Mesenchymal stem cell (in vitro differentiated cells and primary cell): ENCODE data around the gene GTF2A2.
A peak's percentile ranks its signal among the peaks of the same experiment; 100 is the strongest.

ENCODE experiments used
- DNase-seq: peaks from one replicate; pipeline ENCODE4 v3.0.0-alpha.2; 2013
- H2AFZ ChIP-seq: one replicate; pipeline ENCODE4 v1.6.1; 2013; ENCODE audit warnings: low read depth, mild to moderate bottlenecking, control low read depth, inconsistent platforms, low read length, moderate library complexity
- H2AK5ac ChIP-seq: 2 replicates; pipeline ENCODE4 v1.6.1; 2013; ENCODE audit warnings: low read length, moderate library complexity, mild to moderate bottlenecking, inconsistent platforms; ENCODE audit not compliant: severe bottlenecking
- H2BK120ac ChIP-seq: one replicate; pipeline ENCODE4 v1.6.1; 2013; ENCODE audit warnings: low read depth, mild to moderate bottlenecking, inconsistent platforms, low read length, moderate library complexity
- H2BK12ac ChIP-seq, 2 experiments: one replicate each; pipeline ENCODE4 v1.6.1; 2013; ENCODE audit warnings: inconsistent platforms in 2 of 2, low read length in 2 of 2, mild to moderate bottlenecking in 2 of 2, moderate library complexity in 2 of 2, control low read depth in 1 of 2
- H2BK15ac ChIP-seq: one replicate; pipeline ENCODE4 v1.6.1; 2013; ENCODE audit warnings: mild to moderate bottlenecking, low read depth, inconsistent platforms; ENCODE audit not compliant: poor library complexity, severe bottlenecking
- H2BK5ac ChIP-seq: 2 replicates; pipeline ENCODE4 v1.6.1; 2013; ENCODE audit warnings: low read depth, mild to moderate bottlenecking, low read length, control low read depth, inconsistent platforms; ENCODE audit not compliant: poor library complexity, severe bottlenecking
- H3K14ac ChIP-seq, 2 experiments: one replicate each; pipeline ENCODE4 v1.6.1; 2013; ENCODE audit warnings: inconsistent platforms in 2 of 2, low read length in 2 of 2, control low read depth in 1 of 2, mild to moderate bottlenecking in 1 of 2, moderate library complexity in 1 of 2
- H3K18ac ChIP-seq, 2 experiments: one replicate each; pipeline ENCODE4 v1.6.1; 2013; ENCODE audit warnings: inconsistent platforms in 2 of 2, low read length in 2 of 2, control low read depth in 1 of 2, low read depth in 1 of 2, mild to moderate bottlenecking in 1 of 2
- H3K23ac ChIP-seq, 2 experiments: one replicate each; pipeline ENCODE4 v1.6.1; 2013; ENCODE audit warnings: inconsistent platforms in 2 of 2, low read length in 2 of 2, mild to moderate bottlenecking in 2 of 2, moderate library complexity in 2 of 2, control low read depth in 1 of 2
- H3K27ac ChIP-seq: 2 replicates; pipeline ENCODE4 v1.5.1; 2013; ENCODE audit warnings: mild to moderate bottlenecking, moderate library complexity, low read length, control low read depth, inconsistent platforms; ENCODE audit not compliant: poor library complexity, severe bottlenecking
- H3K27me3 ChIP-seq, 2 experiments: 2 replicates each; pipeline versions ENCODE4 v1.6.1 to v1.7.0; 2013; ENCODE audit warnings: low read length in 2 of 2, mild to moderate bottlenecking in 2 of 2, moderate library complexity in 2 of 2, control low read depth in 1 of 2, inconsistent platforms in 1 of 2; ENCODE audit not compliant: control insufficient read depth in 1 of 2, insufficient read depth in 1 of 2
- H3K36me3 ChIP-seq, 2 experiments: 2 replicates each; pipeline versions ENCODE4 v1.6.1 to v1.7.0; 2013; ENCODE audit warnings: low read length in 2 of 2, control low read depth in 1 of 2, inconsistent platforms in 1 of 2, low read depth in 1 of 2, mild to moderate bottlenecking in 1 of 2; ENCODE audit not compliant: insufficient read depth in 2 of 2, control insufficient read depth in 1 of 2
- H3K4ac ChIP-seq, 2 experiments: one replicate each; pipeline ENCODE4 v1.6.1; 2013; ENCODE audit warnings: inconsistent platforms in 2 of 2, low read length in 2 of 2, mild to moderate bottlenecking in 2 of 2, moderate library complexity in 2 of 2, control low read depth in 1 of 2, low read depth in 1 of 2
- H3K4me1 ChIP-seq: 2 replicates; pipeline ENCODE4 v1.6.1; 2013; ENCODE audit warnings: low read depth, low read length, control low read depth; ENCODE audit not compliant: control insufficient read depth, insufficient read depth
- H3K4me2 ChIP-seq: 2 replicates; pipeline ENCODE4 v1.6.1; 2013; ENCODE audit warnings: low read length, mild to moderate bottlenecking, inconsistent platforms; ENCODE audit not compliant: poor library complexity, severe bottlenecking
- H3K4me3 ChIP-seq, 2 experiments: 2 replicates each; pipeline versions ENCODE4 v1.5.1 to v1.7.0; 2013; ENCODE audit warnings: low read length in 2 of 2, mild to moderate bottlenecking in 2 of 2, control low read depth in 1 of 2, low read depth in 1 of 2; ENCODE audit not compliant: insufficient read depth in 1 of 2
- H3K79me1 ChIP-seq: replicated peaks from 2 replicates; pipeline ENCODE4 v1.6.1; 2013; ENCODE audit warnings: mild to moderate bottlenecking, control low read depth, low read length, inconsistent platforms; ENCODE audit not compliant: poor library complexity, severe bottlenecking
- H3K9ac ChIP-seq: 2 replicates; pipeline ENCODE4 v1.7.0; 2013; ENCODE audit warnings: mild to moderate bottlenecking, low read length, moderate library complexity
- H3K9me3 ChIP-seq: 2 replicates; pipeline ENCODE4 v1.7.0; 2013; ENCODE audit warnings: mild to moderate bottlenecking, low read length; ENCODE audit not compliant: control insufficient read depth
- H4K8ac ChIP-seq: one replicate; pipeline ENCODE4 v1.6.1; 2013; ENCODE audit warnings: inconsistent platforms, mild to moderate bottlenecking, low read length, moderate library complexity
- H4K91ac ChIP-seq: one replicate; pipeline ENCODE4 v1.6.1; 2013; ENCODE audit warnings: mild to moderate bottlenecking, low read length, inconsistent platforms
- WGBS: methylation state at CpG from one replicate; pipeline ENCODE4 v1.1.7; 2013; ENCODE audit warnings: mixed read lengths; 5-methylcytosine and 5-hydroxymethylcytosine counted together

The GTF2A2 gene

DNA sequence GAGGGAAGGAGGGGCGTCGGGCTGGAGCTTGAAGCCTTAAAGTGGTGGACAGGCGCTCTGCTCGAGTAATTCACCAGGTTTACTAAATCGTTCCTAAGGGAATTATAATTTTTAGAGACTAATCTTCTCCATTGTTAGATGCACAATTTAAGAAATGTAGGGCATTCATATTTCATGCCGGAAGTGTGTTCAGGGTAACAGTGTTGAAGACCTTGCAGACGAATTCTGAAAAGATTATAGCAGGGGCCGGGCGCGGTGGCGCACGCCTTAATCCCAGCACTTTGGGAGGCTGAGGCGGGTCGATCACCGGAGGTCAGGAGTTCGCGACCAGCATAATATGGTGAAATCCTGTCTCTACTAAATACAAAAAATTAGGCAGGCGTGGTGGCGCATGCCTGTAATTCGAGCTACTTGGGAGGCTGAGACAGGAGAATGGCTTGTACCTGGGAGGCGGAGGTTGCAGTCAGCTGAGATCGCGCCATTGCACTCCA lies 365 bp upstream of the GTF2A2 start:
- Histone ChIP-seq H2AK5ac (no peak overlapping the region), H3K23ac (no peak overlapping the region), H3K27ac (peak overlapping the region; percentile 19), H2BK5ac (no peak overlapping the region), H3K9me3 (no peaks in the 10 kb centered on the region), H2BK120ac (no peak overlapping the region), H3K4me3 (peak overlapping the region in 1 of 2 experiments; percentile 92), H3K18ac (no peak overlapping the region), H2AFZ (no peak overlapping the region), H4K91ac (no peak overlapping the region), H3K27me3 (no peaks in the 10 kb centered on the region), H3K4me1 (peaks cover 2% of the 10 kb centered on the region), H3K36me3 (peaks cover 9 to 41% of the 10 kb centered on the region in 2 experiments), H2BK12ac (peak overlapping the region in 1 of 2 experiments; percentile 37), H3K4me2 (peak overlapping the region; percentile 38), H3K4ac (peak overlapping the region in 1 of 2 experiments; percentile 26), H3K9ac (peak overlapping the region; percentile 95), H3K14ac (no peak overlapping the region), H2BK15ac (no peak overlapping the region), H4K8ac (no peak overlapping the region), H3K79me1 (peaks cover 15% of the 10 kb centered on the region)
- 73% methylated on average over 20 of the region's 23 CpGs for WGBS
- no peak for DNase-seq

- peaks cover 11 to 49% of the 10 kb centered on the region in 2 experiments for H3K36me3 ChIP-seq
- H3K9ac ChIP-seq: no peak overlapping the region
- no peak overlapping the region for H3K18ac ChIP-seq
- H2AK5ac ChIP-seq: no peak overlapping the region
- H3K14ac ChIP-seq: no peak overlapping the region
- no peak overlapping the region for H4K91ac ChIP-seq
- WGBS: 96% methylated on average over 1 of the region's 1 CpG
- H2BK12ac ChIP-seq: no peak overlapping the region
- no peak overlapping the region for H2AFZ ChIP-seq
- no peak overlapping the region for H3K4me2 ChIP-seq
- peaks cover 4% of the 10 kb centered on the region for H3K9me3 ChIP-seq
- H3K23ac ChIP-seq: no peak overlapping the region
- no peaks in the 10 kb centered on the region for H3K27me3 ChIP-seq
- no peak overlapping the region for H2BK5ac ChIP-seq
- peaks cover 15% of the 10 kb centered on the region for H3K79me1 ChIP-seq
- no peak for DNase-seq
- no peak overlapping the region for H2BK120ac ChIP-seq
- H3K4ac ChIP-seq: no peak overlapping the region
- H3K27ac ChIP-seq: no peak overlapping the region
- no peak overlapping the region for H3K4me3 ChIP-seq
- no peak overlapping the region for H2BK15ac ChIP-seq
- H3K4me1 ChIP-seq: peaks cover 2% of the 10 kb centered on the region
- H4K8ac ChIP-seq: no peak overlapping the region
These were observed 3.3 kb downstream of the GTF2A2 start for GRCh38 chr15:59654046-59654445.

DNA sequence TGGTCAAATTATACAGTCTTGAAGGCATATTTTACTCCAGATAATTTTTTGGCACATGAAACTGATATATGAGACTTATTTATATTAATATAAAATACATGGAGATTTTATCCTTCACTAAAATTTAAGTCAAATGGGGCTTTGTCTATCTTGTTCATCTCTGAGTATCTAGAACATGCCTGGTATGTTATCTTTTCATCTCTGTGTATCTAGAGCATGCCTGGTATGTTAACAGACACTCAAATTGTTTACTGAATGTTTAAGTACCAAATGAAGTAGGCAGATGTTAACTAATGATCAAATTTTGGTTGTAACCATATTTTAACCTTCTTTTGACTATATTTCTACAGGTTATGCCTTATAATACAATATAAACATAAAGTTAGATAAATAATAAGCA lies 7.7 kb downstream of the GTF2A2 start:
- H3K4me1 ChIP-seq: no peaks in the 10 kb centered on the region
- H2BK120ac ChIP-seq: no peak overlapping the region
- DNase-seq: no peak
- no peak overlapping the region for H3K27ac ChIP-seq
- no peak overlapping the region for H3K4me3 ChIP-seq
- no peak overlapping the region for H3K14ac ChIP-seq
- no peak overlapping the region for H3K9ac ChIP-seq
- H3K4ac ChIP-seq: no peak overlapping the region
- no peak overlapping the region for H3K4me2 ChIP-seq
- no peak overlapping the region for H2AFZ ChIP-seq
- no peak overlapping the region for H2BK12ac ChIP-seq
- H3K9me3 ChIP-seq: peaks cover 4% of the 10 kb centered on the region
- H2BK15ac ChIP-seq: no peak overlapping the region
- H2BK5ac ChIP-seq: no peak overlapping the region
- peaks cover 17% of the 10 kb centered on the region for H3K79me1 ChIP-seq
- H3K36me3 ChIP-seq: peaks cover 19 to 81% of the 10 kb centered on the region in 2 experiments
- H3K23ac ChIP-seq: no peak overlapping the region
- no peak overlapping the region for H4K8ac ChIP-seq
- no peaks in the 10 kb centered on the region for H3K27me3 ChIP-seq
- no peak overlapping the region for H4K91ac ChIP-seq
- no peak overlapping the region for H3K18ac ChIP-seq
- no peak overlapping the region for H2AK5ac ChIP-seq

GRCh38 chr15:59647085-59647484 lies 10.2 kb downstream of the GTF2A2 start:
- H3K27ac ChIP-seq: no peak overlapping the region
- no peak overlapping the region for H3K9ac ChIP-seq
- peaks cover 21 to 68% of the 10 kb centered on the region in 2 experiments for H3K36me3 ChIP-seq
- no peak overlapping the region for H2AFZ ChIP-seq
- H3K27me3 ChIP-seq: no peaks in the 10 kb centered on the region
- H2BK5ac ChIP-seq: no peak overlapping the region
- H3K4me3 ChIP-seq: no peak overlapping the region
- H3K18ac ChIP-seq: no peak overlapping the region
- WGBS: no CpG with 5 or more reads among the region's 1 CpG
- H3K14ac ChIP-seq: no peak overlapping the region
- H3K79me1 ChIP-seq: peaks cover 12% of the 10 kb centered on the region
- no peak overlapping the region for H2BK12ac ChIP-seq
- no peak overlapping the region for H2AK5ac ChIP-seq
- peak overlapping the region; percentile 63 for H4K8ac ChIP-seq
- H2BK120ac ChIP-seq: no peak overlapping the region
- peaks cover 4% of the 10 kb centered on the region for H3K9me3 ChIP-seq
- no peak for DNase-seq
- no peak overlapping the region for H3K23ac ChIP-seq
- H3K4me2 ChIP-seq: no peak overlapping the region
- no peak overlapping the region for H3K4ac ChIP-seq
- H3K4me1 ChIP-seq: no peaks in the 10 kb centered on the region
- no peak overlapping the region for H4K91ac ChIP-seq
- no peak overlapping the region for H2BK15ac ChIP-seq
